HEK293 (cell line): ENCODE results near the gene PTMA.

Experiments used
- CTCF ChIP-seq: fragments of 450-650 bp; formaldehyde crosslinking; IDR thresholded peaks from 2 replicates; pipeline ENCODE4 v1.5.1; 2016; ENCODE audit warnings: missing biosample characterization, missing genetic modification characterization
- FEZF1 ChIP-seq: fragments of 450-650 bp; formaldehyde crosslinking; IDR thresholded peaks from 2 replicates; pipeline ENCODE4 v1.5.1; 2016; ENCODE audit warnings: missing biosample characterization, missing genetic modification characterization
- KLF17 ChIP-seq: fragments of 450-650 bp; formaldehyde crosslinking; IDR thresholded peaks from 2 replicates; pipeline ENCODE4 v1.5.1; 2016; ENCODE audit warnings: missing biosample characterization, missing genetic modification characterization
- KLF9 ChIP-seq: fragments of 450-650 bp; formaldehyde crosslinking; IDR thresholded peaks from 2 replicates; pipeline ENCODE4 v1.5.1; 2016; ENCODE audit warnings: missing biosample characterization, missing genetic modification characterization, low read depth
- PRDM2 ChIP-seq: fragments of 450-650 bp; formaldehyde crosslinking; IDR thresholded peaks from 2 replicates; pipeline ENCODE4 v1.5.1; 2016; ENCODE audit warnings: missing biosample characterization, missing genetic modification characterization, borderline replicate concordance
- SP2 ChIP-seq: fragments of 450-650 bp; formaldehyde crosslinking; IDR thresholded peaks from 2 replicates; pipeline ENCODE4 v1.5.1; 2016; ENCODE audit warnings: missing biosample characterization, missing genetic modification characterization
- YY2 ChIP-seq: fragments of 450-650 bp; formaldehyde crosslinking; IDR thresholded peaks from 2 replicates; pipeline ENCODE4 v1.5.1; 2016; ENCODE audit warnings: missing biosample characterization, missing genetic modification characterization
- ZNF148 ChIP-seq: fragments of 450-650 bp; formaldehyde crosslinking; IDR thresholded peaks from 2 replicates; pipeline ENCODE4 v1.5.0; 2017; ENCODE audit warnings: missing biosample characterization, missing genetic modification characterization, borderline replicate concordance
- ZNF157 ChIP-seq: fragments of 450-650 bp; formaldehyde crosslinking; IDR thresholded peaks from 2 replicates; pipeline ENCODE4 v1.5.1; 2016; ENCODE audit warnings: missing biosample characterization, missing genetic modification characterization
- ZNF18 ChIP-seq: fragments of 450-650 bp; formaldehyde crosslinking; IDR thresholded peaks from 2 replicates; pipeline ENCODE4 v1.5.1; 2016; ENCODE audit warnings: missing biosample characterization, missing genetic modification characterization
- ZNF23 ChIP-seq: fragments of 450-650 bp; formaldehyde crosslinking; IDR thresholded peaks from 2 replicates; pipeline ENCODE4 v1.5.1; 2016; ENCODE audit warnings: missing biosample characterization, missing genetic modification characterization, borderline replicate concordance
- ZNF239 ChIP-seq: fragments of 450-650 bp; formaldehyde crosslinking; IDR thresholded peaks from 2 replicates; pipeline ENCODE4 v1.5.1; 2016; ENCODE audit warnings: missing biosample characterization, missing genetic modification characterization
- ZNF248 ChIP-seq: fragments of 450-650 bp; formaldehyde crosslinking; IDR thresholded peaks from 2 replicates; pipeline ENCODE4 v1.5.1; 2017; ENCODE audit warnings: missing biosample characterization, missing genetic modification characterization
- ZNF302 ChIP-seq: fragments of 450-650 bp; formaldehyde crosslinking; IDR thresholded peaks from 2 replicates; pipeline ENCODE4 v1.5.1; 2016; ENCODE audit warnings: missing biosample characterization, missing genetic modification characterization, low read depth
- ZNF426 ChIP-seq: fragments of 450-650 bp; formaldehyde crosslinking; IDR thresholded peaks from 2 replicates; pipeline ENCODE4 v1.5.1; 2017; ENCODE audit warnings: missing biosample characterization, missing genetic modification characterization, mild to moderate bottlenecking, inconsistent platforms, moderate library complexity
- ZNF488 ChIP-seq: fragments of 450-650 bp; formaldehyde crosslinking; IDR thresholded peaks from 2 replicates; pipeline ENCODE4 v1.5.1; 2016; ENCODE audit warnings: missing biosample characterization, missing genetic modification characterization
- ZNF510 ChIP-seq: fragments of 450-650 bp; formaldehyde crosslinking; IDR thresholded peaks from 2 replicates; pipeline ENCODE4 v1.5.1; 2018; ENCODE audit warnings: mild to moderate bottlenecking, missing genetic modification characterization, missing biosample characterization; ENCODE audit not compliant: insufficient replicate concordance
- ZNF530 ChIP-seq: fragments of 450-650 bp; formaldehyde crosslinking; IDR thresholded peaks from 2 replicates; pipeline ENCODE4 v1.5.1; 2016; ENCODE audit warnings: low read depth, missing biosample characterization, missing genetic modification characterization
- ZNF549 ChIP-seq: fragments of 450-650 bp; IDR thresholded peaks from 2 replicates; pipeline ENCODE4 v1.5.1; 2018; ENCODE audit warnings: missing biosample characterization, missing genetic modification characterization, mild to moderate bottlenecking, inconsistent platforms, moderate library complexity
- ZNF747 ChIP-seq: fragments of 450-650 bp; formaldehyde crosslinking; IDR thresholded peaks from 2 replicates; pipeline ENCODE4 v1.5.1; 2016; ENCODE audit warnings: missing biosample characterization, missing genetic modification characterization
- ZSCAN18 ChIP-seq: fragments of 450-650 bp; formaldehyde crosslinking; IDR thresholded peaks from 2 replicates; pipeline ENCODE4 v1.5.1; 2016; ENCODE audit warnings: missing biosample characterization, missing genetic modification characterization

PTMA gene

GRCh38 chr2:231672617-231673347, 35.5 kb upstream of the PTMA start (continued):
- TF ChIP-seq ZNF148 (tag by site-specific recombination) = no peak
- peak; percentile 62 for TF ChIP-seq CTCF (tag by site-specific recombination)
- TF ChIP-seq ZNF510 (tag by site-specific recombination) = no peak
- no peak for TF ChIP-seq SP2 (tag by site-specific recombination)
- TF ChIP-seq ZNF488 (tag by site-specific recombination) = no peak
- no peak for TF ChIP-seq ZNF549
- no peak for TF ChIP-seq ZNF747 (tag by site-specific recombination)
- no peak for TF ChIP-seq ZNF426 (tag by site-specific recombination)
- TF ChIP-seq ZNF18 (tag by site-specific recombination) = no peak
- peak; percentile 67; the same call in 1 of the 2 replicates for TF ChIP-seq KLF17
- no peak for TF ChIP-seq ZSCAN18 (tag by site-specific recombination)
- no peak for TF ChIP-seq ZNF530 (tag by site-specific recombination)
- no peak for TF ChIP-seq KLF9 (tag by site-specific recombination)
- TF ChIP-seq ZNF239 (tag by site-specific recombination) = no peak
- TF ChIP-seq YY2 = no peak
- no peak for TF ChIP-seq ZNF157
- no peak for TF ChIP-seq ZNF23 (tag by site-specific recombination)
- TF ChIP-seq FEZF1 (tag by site-specific recombination) = no peak
- no peak for TF ChIP-seq PRDM2 (tag by site-specific recombination)
- no peak for TF ChIP-seq ZNF302
- no peak for TF ChIP-seq ZNF248 (tag by site-specific recombination)
